BLaER1 treated with 17β-estradiol and CSF1 and Interleukin-3, amounts not matched to agents 10 nM and 100 nM (cell line): ENCODE measurements around the gene ACER2.
"Not testable (repeated sequence)": the region's sequence is repeated elsewhere in the genome, so short reads cannot be mapped to it uniquely, and the experiment has no call there.

Experiments
- H3K27ac ChIP-seq, 11 experiments: shearing (Covaris generic); formaldehyde crosslinking; 2 replicates each; pipeline ENCODE4 v1.8.1; 2022
- H3K27me3 ChIP-seq, 11 experiments: shearing (Covaris generic); formaldehyde crosslinking; 2 replicates each; pipeline ENCODE4 v1.8.1; 2022
- H3K36me3 ChIP-seq, 11 experiments: shearing (Covaris generic); formaldehyde crosslinking; 2 replicates each; pipeline ENCODE4 v1.8.1; 2022
- H3K4me1 ChIP-seq, 10 experiments: shearing (Covaris generic); formaldehyde crosslinking; 2 replicates each; pipeline ENCODE4 v1.8.1; 2022
- H3K4me2 ChIP-seq, 11 experiments: shearing (Covaris generic); formaldehyde crosslinking; 2 replicates each; pipeline ENCODE4 v1.8.1; 2022
- H3K4me3 ChIP-seq, 10 experiments: shearing (Covaris generic); formaldehyde crosslinking; 2 replicates each; pipeline ENCODE4 v1.8.1; 2022
- H3K9ac ChIP-seq, 11 experiments: shearing (Covaris generic); formaldehyde crosslinking; 2 replicates each; pipeline ENCODE4 v1.8.1; 2022
- H3K9me3 ChIP-seq, 11 experiments: shearing (Covaris generic); formaldehyde crosslinking; replicated peaks in 1 of 11; 2 replicates each; pipeline ENCODE4 v1.8.1; 2022
- H4K20me1 ChIP-seq, 11 experiments: shearing (Covaris generic); formaldehyde crosslinking; 2 replicates each; pipeline ENCODE4 v1.8.1; 2022
- Cebpa-rat ChIP-seq, 11 experiments: shearing (Covaris generic); IDR thresholded peaks; 2 replicates each; pipeline ENCODE4 v1.8.1; 2022

The ACER2 gene

GRCh38 chr9:19411316-19411715, 2.5 kb downstream of the ACER2 start:
- TF ChIP-seq Cebpa-rat (IDR thresholded peaks at IDR 0.05), result no peak
- H3K9me3 ChIP-seq, result peaks cover 0 to 4% (median 0%) of the 10 kb centered on the region in 11 experiments; a peak in 2 of 22 replicates
- 0 out of 22 replicates have a peak, but pooled peaks cover 0 to 3% (median 0%) of the 10 kb centered on the region in 11 experiments for H3K36me3 ChIP-seq
- H3K4me3 ChIP-seq, result no peak overlapping the region
- no peaks in the 10 kb centered on the region for H3K27me3 ChIP-seq
- H3K4me1 ChIP-seq, result peaks cover 14 to 29% (median 25%) of the 10 kb centered on the region in 10 experiments
- H4K20me1 ChIP-seq, result no peaks in the 10 kb centered on the region; a peak in 1 of 22 replicates
- H3K9ac ChIP-seq, result no peak overlapping the region
- no peak overlapping the region for H3K4me2 ChIP-seq
- H3K27ac ChIP-seq, result no peak overlapping the region

- not testable (repeated sequence) for H3K27ac ChIP-seq, H3K36me3 ChIP-seq, H4K20me1 ChIP-seq, H3K4me3 ChIP-seq, H3K4me2 ChIP-seq, H3K9ac ChIP-seq, H3K9me3 ChIP-seq, H3K27me3 ChIP-seq
- H3K4me1 ChIP-seq, result peaks cover 11 to 18% (median 15%) of the 10 kb centered on the region in 10 experiments
These were observed 4.6 kb downstream of the ACER2 start for GRCh38 chr9:19413456-19413855.

- no peaks in the 10 kb centered on the region for H4K20me1 ChIP-seq
- H3K36me3 ChIP-seq, result 0 out of 22 replicates have a peak, but pooled peaks cover 0 to 3% (median 0%) of the 10 kb centered on the region in 11 experiments
- no peak overlapping the region for H3K27ac ChIP-seq
- H3K4me3 ChIP-seq, result no peak overlapping the region
- TF ChIP-seq Cebpa-rat (IDR thresholded peaks at IDR 0.05), result no peak
- H3K4me2 ChIP-seq, result no peak overlapping the region
- H3K9ac ChIP-seq, result no peak overlapping the region
- no peaks in the 10 kb centered on the region for H3K4me1 ChIP-seq
- no peaks in the 10 kb centered on the region for H3K27me3 ChIP-seq
- peaks cover 0 to 4% (median 0%) of the 10 kb centered on the region in 11 experiments; a peak in 2 of 22 replicates for H3K9me3 ChIP-seq
These were observed 7.3 kb downstream of the ACER2 start for GRCh38 chr9:19416143-19416542.

GRCh38 chr9:19420877-19421276, 12.1 kb downstream of the ACER2 start:
- Histone ChIP-seq H3K27ac (no peak overlapping the region), H3K36me3 (peaks cover 0 to 14% (median 3%) of the 10 kb centered on the region in 11 experiments; a peak in 5 of 22 replicates), H3K4me2 (no peak overlapping the region), H3K27me3 (no peaks in the 10 kb centered on the region), H3K4me3 (no peak overlapping the region), H3K4me1 (no peaks in the 10 kb centered on the region), H3K9ac (no peak overlapping the region), H4K20me1 (no peaks in the 10 kb centered on the region), H3K9me3 (no peaks in the 10 kb centered on the region)
- TF ChIP-seq Cebpa-rat (IDR thresholded peaks at IDR 0.05), result no peak

GRCh38 chr9:19423163-19423562, 14.4 kb downstream of the ACER2 start:
- no peaks in the 10 kb centered on the region for H4K20me1 ChIP-seq
- no peak overlapping the region for H3K27ac ChIP-seq
- H3K9ac ChIP-seq, result no peak overlapping the region
- no peaks in the 10 kb centered on the region for H3K9me3 ChIP-seq
- no peaks in the 10 kb centered on the region for H3K4me1 ChIP-seq
- H3K4me3 ChIP-seq, result no peak overlapping the region
- no peaks in the 10 kb centered on the region for H3K27me3 ChIP-seq
- H3K4me2 ChIP-seq, result no peak overlapping the region
- peaks cover 0 to 14% (median 3%) of the 10 kb centered on the region in 11 experiments; a peak in 5 of 22 replicates for H3K36me3 ChIP-seq
- TF ChIP-seq Cebpa-rat (IDR thresholded peaks at IDR 0.05), result no peak

- H3K36me3 ChIP-seq, result peaks cover 0 to 14% (median 3%) of the 10 kb centered on the region in 11 experiments; a peak in 5 of 22 replicates
- H4K20me1 ChIP-seq, result no peaks in the 10 kb centered on the region
- TF ChIP-seq Cebpa-rat (IDR thresholded peaks at IDR 0.05), result no peak
- H3K4me1 ChIP-seq, result no peaks in the 10 kb centered on the region
- no peak overlapping the region for H3K4me2 ChIP-seq
- no peak overlapping the region for H3K27ac ChIP-seq
- H3K27me3 ChIP-seq, result no peaks in the 10 kb centered on the region
- H3K9me3 ChIP-seq, result no peaks in the 10 kb centered on the region
- no peak overlapping the region for H3K4me3 ChIP-seq
- no peak overlapping the region for H3K9ac ChIP-seq
These were observed 15.5 kb downstream of the ACER2 start for GRCh38 chr9:19424176-19424779.

- H3K27ac ChIP-seq, result no peak overlapping the region
These were observed 20.8 kb downstream of the ACER2 start for GRCh38 chr9:19429595-19429994.

GRCh38 chr9:19430201-19430760, 21.5 kb downstream of the ACER2 start:
- H3K9ac ChIP-seq, result no peak overlapping the region
- no peaks in the 10 kb centered on the region for H4K20me1 ChIP-seq
- H3K27me3 ChIP-seq, result no peaks in the 10 kb centered on the region
- H3K4me3 ChIP-seq, result no peak overlapping the region
- no peaks in the 10 kb centered on the region for H3K4me1 ChIP-seq
- H3K4me2 ChIP-seq, result no peak overlapping the region
- no peak overlapping the region for H3K27ac ChIP-seq
- peaks cover 4 to 27% (median 12%) of the 10 kb centered on the region in 11 experiments; a peak in 14 of 22 replicates for H3K36me3 ChIP-seq
- no peak for TF ChIP-seq Cebpa-rat (IDR thresholded peaks at IDR 0.05)
- peaks cover 0 to 17% (median 9%) of the 10 kb centered on the region in 11 experiments; a peak in 12 of 22 replicates for H3K9me3 ChIP-seq

More at GRCh38 chr9:19429595-19429994, 20.8 kb downstream of the ACER2 start:
- Histone ChIP-seq H3K36me3 (peaks cover 0 to 27% (median 7%) of the 10 kb centered on the region in 11 experiments; a peak in 13 of 22 replicates), H3K4me2 (no peak overlapping the region), H3K9ac (no peak overlapping the region), H3K9me3 (peaks cover 0 to 11% (median 2%) of the 10 kb centered on the region in 11 experiments; a peak in 12 of 22 replicates), H3K27me3 (no peaks in the 10 kb centered on the region), H4K20me1 (no peaks in the 10 kb centered on the region), H3K4me3 (no peak overlapping the region), H3K4me1 (no peaks in the 10 kb centered on the region)
- TF ChIP-seq Cebpa-rat (IDR thresholded peaks at IDR 0.05), result no peak

GRCh38 chr9:19431361-19432171, 22.8 kb downstream of the ACER2 start:
- Histone ChIP-seq H3K9me3 (peaks cover 0 to 19% (median 10%) of the 10 kb centered on the region in 11 experiments; a peak in 12 of 22 replicates), H3K4me2 (no peak overlapping the region), H3K27me3 (no peaks in the 10 kb centered on the region), H3K36me3 (peaks cover 4 to 25% (median 12%) of the 10 kb centered on the region in 11 experiments; a peak in 13 of 22 replicates), H3K27ac (no peak overlapping the region), H4K20me1 (no peaks in the 10 kb centered on the region), H3K4me3 (no peak overlapping the region), H3K9ac (no peak overlapping the region), H3K4me1 (no peaks in the 10 kb centered on the region)
- no peak for TF ChIP-seq Cebpa-rat (IDR thresholded peaks at IDR 0.05)
